Ovary (tissue), 9 donors: ENCODE data around the gene DENND1A. TPM values are rescaled to one million over a fixed set of nuclear protein-coding genes. Genes with fewer than 3 reads are reported as not detected.

ENCODE experiments used
- DNase-seq, 5 donors: peaks; one replicate each; pipeline ENCODE4 v3.0.0-alpha.2; 2019 to 2020
- H3K27ac ChIP-seq, 2 donors: fragments of 200-600 bp; one replicate each; pipeline versions ENCODE4 v1.5.1 to v1.8.0; 2019 to 2022
- H3K27me3 ChIP-seq: fragments of 200-600 bp; one replicate; pipeline ENCODE4 v1.8.0; 2022
- H3K36me3 ChIP-seq: fragments of 200-600 bp; sonication (generic); one replicate; pipeline ENCODE4 v1.5.1; 2019
- H3K4me1 ChIP-seq: one replicate; pipeline ENCODE4 v1.8.1; 2013; ENCODE audit warnings: mild to moderate bottlenecking, moderate library complexity; ENCODE audit not compliant: insufficient read depth
- H3K4me3 ChIP-seq: fragments of 200-600 bp; sonication (generic); one replicate; pipeline ENCODE4 v1.5.1; 2017
- H3K9me3 ChIP-seq, 2 donors: fragments of 200-600 bp in 1 of 2; sonication (generic) in 1 of 2; one replicate each; pipeline versions ENCODE4 v1.5.1 to v1.8.1; 2013 to 2019; ENCODE audit warnings: mild to moderate bottlenecking in 1 of 2, moderate library complexity in 1 of 2
- EP300 ChIP-seq: sonication (generic); formaldehyde crosslinking; IDR thresholded peaks from one replicate; pipeline ENCODE4 v1.6.1; 2017; ENCODE audit warnings: antibody characterized with exemption
- POLR2A ChIP-seq: fragments of 450-650 bp; IDR thresholded peaks from one replicate; pipeline ENCODE4 v1.6.1; 2017; ENCODE audit warnings: antibody characterized with exemption, mild to moderate bottlenecking, moderate library complexity
- WGBS, 3 donors: extraction: QIAGEN DNeasy Blood & Tissue Kit in 1 of 3; methylation state at CpG; one replicate each; pipeline versions ENCODE4 v1.1.5 to v1.1.7; 2013 to 2017; 5-methylcytosine and 5-hydroxymethylcytosine counted together
- intact Hi-C, 4 donors: fragments of 100-400 bp; cut with DNase I; formaldehyde crosslinking; loops; one replicate each; pipeline versions ENCODE4 v1.11.0 to v1.15.1; 2022 to 2023
- polyA plus RNA-seq, 2 donors: library from polyadenylated mRNA; stranded (reverse); fragments of 200-250 nt in 1 of 2; fragments of 350-450 nt in 1 of 2; fragmentation: Illumina TruSeq in 1 of 2; extraction: RNeasy Lipid Tissue Mini Kit (QIAGEN cat#74804) in 1 of 2; gene quantifications; one replicate each; pipeline ENCODE4 v1.2.3, GENCODE V29; 2013 to 2014
- total RNA-seq, 7 donors: library from RNA; depleted of rRNA in 2 of 7; stranded (reverse); fragments of >200 nt in 2 of 7; fragmentation: NEBNext Ultra II Directional in 3 of 7; extraction: Animal tissue kit (Norgen Biotek cat#: 25700) in 3 of 7; gene quantifications; one replicate each; pipeline versions ENCODE4 v1.1.0 to v1.2.4, GENCODE V29; 2016 to 2023
- TF ChIP-seq, protein P1 (sequence below), 3 donors: fragments of 450-650 bp in 2 of 3; fragments of 200-600 bp in 1 of 3; IDR thresholded peaks; one replicate each; pipeline versions ENCODE4 v1.5.1 to v1.8.0; 2016 to 2022; ENCODE audit warnings: antibody characterized with exemption in 3 of 3, mild to moderate bottlenecking in 1 of 3
- donor health status: DM: no; HTN: no; CAD: no; lungs with moderate emphysema.
- donor health status: DM: no; HTN: no; CAD: no.
- donor health status: Bipolar disorder and iron deficiency.
- donor health status: DM: yes; HTN: yes; CAD: no.
- donor health status: DM: no; HTN: no; CAD: no.
- donor health status: DM: yes; HTN: yes; CAD: no.

Gene DENND1A
- total and polyA plus RNA-seq, 9 donors = 10.4 to 24.5 (median 17.1) TPM

DNA sequence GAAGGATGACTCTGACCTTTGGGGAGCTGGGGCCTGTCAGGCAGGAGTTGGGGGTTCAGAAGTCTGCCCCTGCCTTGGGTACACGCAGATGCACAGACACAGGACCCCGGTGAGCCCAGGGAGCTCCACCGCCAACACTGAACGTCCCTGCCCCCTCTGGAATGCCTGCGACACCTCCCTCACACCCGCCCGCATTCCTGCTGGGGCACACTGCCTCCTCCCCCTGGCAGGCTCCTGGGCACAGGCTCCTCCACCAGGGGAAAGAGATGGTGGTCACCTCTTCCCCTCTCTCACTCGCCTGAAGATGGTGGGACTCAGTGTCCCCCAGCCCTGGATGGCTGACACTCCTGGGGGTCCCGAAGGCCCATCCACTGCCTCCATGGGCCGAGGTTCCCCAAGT is 561.9 kb downstream of the DENND1A start:
- no peak for TF ChIP-seq POLR2A
- no peak for TF ChIP-seq EP300
- TF ChIP-seq, protein P1, sequence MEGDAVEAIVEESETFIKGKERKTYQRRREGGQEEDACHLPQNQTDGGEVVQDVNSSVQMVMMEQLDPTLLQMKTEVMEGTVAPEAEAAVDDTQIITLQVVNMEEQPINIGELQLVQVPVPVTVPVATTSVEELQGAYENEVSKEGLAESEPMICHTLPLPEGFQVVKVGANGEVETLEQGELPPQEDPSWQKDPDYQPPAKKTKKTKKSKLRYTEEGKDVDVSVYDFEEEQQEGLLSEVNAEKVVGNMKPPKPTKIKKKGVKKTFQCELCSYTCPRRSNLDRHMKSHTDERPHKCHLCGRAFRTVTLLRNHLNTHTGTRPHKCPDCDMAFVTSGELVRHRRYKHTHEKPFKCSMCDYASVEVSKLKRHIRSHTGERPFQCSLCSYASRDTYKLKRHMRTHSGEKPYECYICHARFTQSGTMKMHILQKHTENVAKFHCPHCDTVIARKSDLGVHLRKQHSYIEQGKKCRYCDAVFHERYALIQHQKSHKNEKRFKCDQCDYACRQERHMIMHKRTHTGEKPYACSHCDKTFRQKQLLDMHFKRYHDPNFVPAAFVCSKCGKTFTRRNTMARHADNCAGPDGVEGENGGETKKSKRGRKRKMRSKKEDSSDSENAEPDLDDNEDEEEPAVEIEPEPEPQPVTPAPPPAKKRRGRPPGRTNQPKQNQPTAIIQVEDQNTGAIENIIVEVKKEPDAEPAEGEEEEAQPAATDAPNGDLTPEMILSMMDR (IDR thresholded peaks at IDR 0.05) = no peak
- no peak overlapping the region for H3K27ac ChIP-seq
- H3K27me3 ChIP-seq = no peaks in the 10 kb centered on the region
- intact Hi-C loops = no loop called here
- H3K9me3 ChIP-seq = no peaks in the 10 kb centered on the region
- 57 to 66% (median 61%) methylated on average over 10 of the region's 10 CpGs for WGBS, 3 donors
- DNase-seq = no peak
- H3K36me3 ChIP-seq = no peaks in the 10 kb centered on the region
- no peak overlapping the region for H3K4me3 ChIP-seq
- H3K4me1 ChIP-seq = peaks cover 3% of the 10 kb centered on the region

DNA sequence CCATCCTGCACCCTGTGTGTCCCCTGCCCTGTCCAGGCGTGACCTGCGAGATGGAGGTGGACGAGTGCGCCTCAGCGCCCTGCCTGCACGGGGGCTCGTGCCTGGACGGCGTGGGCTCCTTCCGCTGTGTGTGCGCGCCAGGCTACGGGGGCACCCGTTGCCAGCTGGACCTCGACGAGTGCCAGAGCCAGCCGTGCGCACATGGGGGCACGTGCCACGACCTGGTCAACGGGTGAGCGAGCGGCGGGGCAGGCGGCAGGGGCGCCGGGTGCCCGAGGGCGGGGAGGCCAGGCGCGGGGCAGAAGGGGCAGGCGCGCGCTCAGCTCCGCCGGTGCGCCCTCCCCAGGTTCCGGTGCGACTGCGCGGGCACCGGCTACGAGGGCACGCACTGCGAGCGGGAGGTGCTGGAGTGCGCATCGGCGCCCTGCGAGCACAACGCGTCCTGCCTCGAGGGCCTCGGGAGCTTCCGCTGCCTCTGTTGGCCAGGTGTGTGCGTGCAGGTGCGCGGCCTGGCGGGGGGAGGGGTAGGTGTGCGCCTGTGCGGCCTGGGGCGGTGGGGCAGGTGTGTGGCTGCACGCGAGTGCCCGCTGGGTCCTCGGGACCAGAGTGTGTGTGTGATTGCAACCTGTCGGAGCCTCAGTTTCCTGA is 563.9 kb downstream of the DENND1A start:
- Histone ChIP-seq H3K36me3 (no peaks in the 10 kb centered on the region), H3K9me3 (no peaks in the 10 kb centered on the region), H3K27me3 (no peaks in the 10 kb centered on the region), H3K27ac (no peak overlapping the region), H3K4me1 (peaks cover 3% of the 10 kb centered on the region), H3K4me3 (no peak overlapping the region)
- DNase-seq = no peak
- TF ChIP-seq, protein P1 (IDR thresholded peaks at IDR 0.05) = no peak
- no peak for TF ChIP-seq POLR2A
- no peak for TF ChIP-seq EP300
- intact Hi-C loops = no loop called here
- 65 to 74% (median 73%) methylated on average over 65 to 67 of the region's 67 CpGs for WGBS, 3 donors

DNA sequence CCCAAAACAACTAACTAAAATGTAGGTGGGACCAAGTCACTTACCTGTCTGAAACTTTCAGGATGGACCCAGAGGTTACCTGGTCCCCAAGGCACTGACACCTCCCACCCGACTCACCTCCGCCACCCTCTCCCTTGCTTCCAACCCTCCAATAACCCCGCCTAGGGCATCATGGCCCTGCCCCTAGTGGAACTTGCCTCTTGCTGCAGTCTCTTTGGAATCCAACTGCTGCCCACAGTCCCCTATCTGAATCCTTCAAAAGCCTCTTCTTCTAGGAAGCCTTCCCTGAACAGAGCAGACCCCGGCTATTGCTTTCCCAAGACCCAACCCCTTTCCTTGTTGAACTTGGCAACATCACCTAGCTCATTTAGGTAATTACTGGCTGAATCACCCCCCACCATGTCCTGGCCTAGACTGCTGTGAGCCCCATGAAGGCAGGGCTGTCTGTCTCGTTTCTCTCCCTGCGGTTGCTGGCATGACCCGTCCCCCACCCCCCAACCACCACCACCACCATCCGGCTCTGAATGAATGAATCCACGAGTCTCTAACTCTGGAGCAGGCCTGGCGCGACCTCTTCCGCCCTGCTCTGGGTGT is 564.5 kb downstream of the DENND1A start:
- no peak for DNase-seq
- H3K9me3 ChIP-seq = no peaks in the 10 kb centered on the region
- no peaks in the 10 kb centered on the region for H3K27me3 ChIP-seq
- no peaks in the 10 kb centered on the region for H3K36me3 ChIP-seq
- intact Hi-C loops = no loop called here
- no peak overlapping the region for H3K4me3 ChIP-seq
- H3K27ac ChIP-seq = no peak overlapping the region
- TF ChIP-seq, protein P1 (IDR thresholded peaks at IDR 0.05) = no peak
- TF ChIP-seq EP300 = no peak
- 83 to 85% (median 84%) methylated on average over 12 of the region's 12 CpGs for WGBS, 3 donors
- peaks cover 3% of the 10 kb centered on the region for H3K4me1 ChIP-seq

DNA sequence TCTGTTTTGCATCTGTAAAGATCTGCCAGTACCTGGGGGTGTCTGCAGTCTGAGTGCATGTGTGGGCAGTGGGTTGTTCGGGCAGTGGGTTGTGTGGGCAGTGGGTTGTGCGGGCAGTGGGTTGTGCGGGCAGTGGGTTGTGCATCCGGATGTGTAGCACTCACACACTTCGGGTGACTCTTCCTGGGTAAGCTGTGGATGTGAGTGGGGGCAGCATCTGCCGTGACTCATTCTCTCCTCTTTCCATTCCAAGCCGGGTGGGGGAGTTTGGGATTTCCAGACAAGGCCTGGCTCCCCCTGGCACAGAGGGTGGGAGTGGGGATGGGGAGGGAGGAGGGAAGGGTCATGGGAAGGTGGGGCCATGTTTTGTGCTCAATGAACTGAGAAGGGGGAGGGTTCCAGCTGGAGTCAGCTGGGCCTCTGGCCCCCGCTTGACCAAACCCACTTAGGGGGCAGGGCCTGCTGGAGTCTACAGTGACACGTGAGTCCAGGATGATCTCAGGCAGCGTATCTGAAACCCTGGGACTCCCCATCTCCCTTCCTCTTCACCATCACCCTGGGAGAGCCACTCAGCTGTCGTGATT is 565.6 kb downstream of the DENND1A start:
- peak; percentile 50 to 75 (median 56) for DNase-seq
- Histone ChIP-seq H3K36me3 (no peaks in the 10 kb centered on the region), H3K9me3 (no peaks in the 10 kb centered on the region), H3K4me3 (no peak overlapping the region), H3K27me3 (no peaks in the 10 kb centered on the region), H3K27ac (no peak overlapping the region), H3K4me1 (peaks cover 3% of the 10 kb centered on the region)
- intact Hi-C loops = no loop called here
- TF ChIP-seq EP300 = no peak
- 20 to 32% (median 31%) methylated on average over 11 of the region's 11 CpGs for WGBS, 3 donors

DNA sequence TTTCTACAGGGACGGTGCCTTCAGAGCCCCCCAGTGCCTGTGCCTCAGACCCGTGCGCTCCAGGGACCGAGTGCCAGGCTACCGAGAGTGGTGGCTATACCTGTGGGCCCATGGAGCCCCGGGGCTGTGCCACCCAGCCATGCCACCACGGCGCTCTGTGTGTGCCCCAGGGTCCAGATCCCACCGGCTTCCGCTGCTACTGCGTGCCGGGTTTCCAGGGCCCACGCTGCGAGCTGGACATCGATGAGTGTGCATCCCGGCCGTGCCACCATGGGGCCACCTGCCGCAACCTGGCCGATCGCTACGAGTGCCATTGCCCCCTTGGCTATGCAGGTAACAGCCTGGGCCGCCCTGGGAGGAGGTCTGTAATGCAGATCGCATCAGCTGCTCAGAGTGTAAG is 567.1 kb downstream of the DENND1A start:
- Histone ChIP-seq H3K27me3 (no peaks in the 10 kb centered on the region), H3K9me3 (no peaks in the 10 kb centered on the region), H3K4me1 (peaks cover 3% of the 10 kb centered on the region), H3K27ac (no peak overlapping the region), H3K4me3 (no peak overlapping the region), H3K36me3 (no peaks in the 10 kb centered on the region)
- 92 to 94% (median 93%) methylated on average over 23 of the region's 23 CpGs for WGBS, 3 donors
- TF ChIP-seq, protein P1 (IDR thresholded peaks at IDR 0.05) = no peak
- TF ChIP-seq POLR2A = no peak
- no peak for TF ChIP-seq EP300
- intact Hi-C loops = no loop called here
- no peak for DNase-seq
